ENCODE data around the gene LRRC10B.

Gene LRRC10B

GRCh38 chr11:61510166-61510919 lies 1.8 kb downstream of the LRRC10B start:
- no peak for DNase-seq

DNA sequence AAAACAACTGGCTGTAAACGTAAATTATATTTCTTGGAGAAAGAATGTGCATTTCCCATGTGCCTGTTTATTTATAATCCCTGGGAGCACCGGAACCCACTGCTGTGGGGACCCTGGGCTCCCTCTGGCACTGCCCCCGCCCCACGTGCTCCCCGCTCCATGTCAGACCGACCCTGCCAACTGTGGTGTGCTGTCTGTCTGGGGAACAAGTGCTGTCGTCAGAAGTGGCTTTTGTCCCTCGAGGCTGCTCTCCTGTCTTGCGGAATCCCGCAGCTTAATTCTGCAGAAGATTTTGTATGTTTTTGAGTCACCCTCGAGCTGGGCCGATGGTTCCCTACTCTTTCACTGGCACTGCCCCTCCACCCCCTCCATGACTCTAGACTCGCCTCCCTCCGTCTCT lies 2.4 kb downstream of the LRRC10B start:
- no peak for DNase-seq

GRCh38 chr11:61511383-61511782 lies 2.8 kb downstream of the LRRC10B start:
- DNase-seq: no peak

GRCh38 chr11:61512435-61512834 lies 3.9 kb downstream of the LRRC10B start:
- no peak for DNase-seq

DNA sequence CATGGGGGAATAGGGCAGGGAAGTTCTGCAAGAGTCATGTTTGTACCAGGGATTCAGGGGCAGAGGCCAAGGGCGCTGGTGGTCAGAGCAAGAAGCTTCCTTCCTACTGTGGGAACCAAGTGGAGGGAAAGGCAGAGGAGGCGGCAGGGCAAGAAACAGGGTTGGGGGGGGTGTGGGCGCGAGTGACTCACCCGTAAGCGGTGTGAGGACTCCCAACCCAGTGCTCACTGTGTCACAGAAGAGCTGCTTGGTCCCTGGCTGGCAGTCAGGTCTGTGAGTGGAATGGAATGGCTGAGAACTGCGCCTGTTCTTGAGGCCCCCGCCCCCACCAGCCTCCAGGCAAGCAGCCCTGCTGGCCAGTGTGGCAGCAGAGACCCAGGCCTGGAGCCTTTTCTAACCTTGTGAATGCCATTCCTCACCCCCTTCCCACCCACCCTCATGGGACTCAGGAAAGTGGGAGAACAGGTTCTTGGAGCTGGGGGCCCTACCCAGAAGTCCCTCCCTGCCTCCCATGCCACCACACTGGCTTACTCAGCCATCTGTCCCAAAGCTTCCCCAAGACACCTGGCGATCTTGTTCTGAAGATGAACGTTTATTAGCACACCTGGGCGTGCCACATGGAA lies 4.7 kb downstream of the LRRC10B start:
- DNase-seq: no peak

DNA sequence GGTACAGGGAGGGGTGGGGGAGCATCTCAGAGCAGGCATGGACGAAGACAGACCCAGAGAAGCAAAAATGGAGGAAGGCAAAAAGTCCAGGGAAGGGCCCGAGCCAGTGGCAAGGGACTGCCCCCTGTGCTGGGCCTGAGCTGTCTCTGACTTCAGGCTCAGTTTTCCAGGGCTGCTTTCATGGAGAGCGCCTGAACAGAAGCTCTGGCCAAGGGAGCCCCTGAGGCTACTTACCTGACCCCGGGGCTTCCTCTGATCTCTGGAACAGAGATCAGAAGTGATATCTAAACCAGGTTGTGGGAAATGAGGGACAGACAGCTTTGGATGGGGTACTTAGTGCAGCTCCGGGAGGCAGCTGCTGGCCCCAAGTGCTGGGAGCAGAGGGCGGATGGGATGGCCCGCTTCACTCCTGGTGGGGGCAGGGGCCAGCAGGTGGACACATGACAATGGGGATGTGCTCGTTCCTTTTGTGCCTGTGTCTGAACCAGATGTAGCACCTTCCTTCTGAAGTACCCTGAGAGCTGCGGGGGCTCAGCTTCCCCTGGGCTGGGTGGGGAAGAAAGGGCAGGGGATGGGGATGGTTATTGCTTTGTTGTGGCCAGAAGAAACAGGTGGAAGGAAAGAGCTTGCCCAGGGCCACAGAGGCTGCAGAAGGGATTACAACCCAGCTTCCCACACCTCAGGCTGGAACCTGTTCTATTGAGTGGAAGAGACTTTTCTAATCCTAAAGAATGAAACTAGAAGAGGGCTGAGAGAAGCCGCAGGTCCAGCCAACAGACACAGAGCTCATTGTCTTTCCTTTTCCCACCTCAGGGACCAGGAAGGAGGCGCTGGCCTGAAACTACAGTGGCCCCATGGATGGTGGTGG lies 5.7 kb downstream of the LRRC10B start:
- DNase-seq: no peak

DNA sequence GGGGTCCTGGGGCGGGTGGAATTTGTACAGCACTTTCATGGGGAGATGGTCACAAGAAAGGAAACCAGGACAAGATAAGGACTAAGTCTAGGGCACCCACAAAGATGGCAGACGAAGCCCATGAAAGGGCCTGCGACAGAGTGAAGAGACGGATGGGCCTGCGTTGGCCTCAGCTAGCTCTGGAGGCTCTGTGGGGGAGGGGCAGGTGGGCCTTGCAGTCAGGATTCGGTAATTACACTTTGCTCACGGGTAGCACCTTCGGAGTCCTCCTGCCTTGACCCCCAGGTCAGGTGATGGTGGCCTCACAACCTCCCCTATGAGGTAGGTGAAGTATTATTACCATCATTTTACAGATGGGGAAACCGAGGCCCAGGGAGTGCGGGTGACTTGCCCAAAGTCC lies 7.1 kb downstream of the LRRC10B start:
- DNase-seq: no peak

DNA sequence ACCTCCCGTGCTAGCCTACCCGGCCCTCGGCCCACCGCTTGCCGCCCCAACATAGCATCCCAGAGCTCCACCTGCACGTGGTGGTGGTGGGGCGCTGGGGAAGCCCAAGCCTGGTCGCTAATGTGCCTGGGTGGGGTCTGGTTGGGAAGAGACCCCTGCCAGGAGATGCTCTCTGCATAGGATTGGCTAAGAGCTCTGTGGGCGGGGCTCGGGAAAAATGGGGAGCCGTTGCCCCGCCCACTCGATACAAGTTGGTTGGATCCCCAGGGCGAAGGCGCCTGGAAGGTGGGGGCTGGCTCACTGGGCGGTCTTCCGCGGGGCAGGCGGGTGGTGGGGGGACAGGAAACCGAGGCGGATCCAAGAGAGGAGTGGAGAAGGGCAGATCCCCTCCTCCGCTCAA lies 7.6 kb downstream of the LRRC10B start:
- no peak for DNase-seq

DNA sequence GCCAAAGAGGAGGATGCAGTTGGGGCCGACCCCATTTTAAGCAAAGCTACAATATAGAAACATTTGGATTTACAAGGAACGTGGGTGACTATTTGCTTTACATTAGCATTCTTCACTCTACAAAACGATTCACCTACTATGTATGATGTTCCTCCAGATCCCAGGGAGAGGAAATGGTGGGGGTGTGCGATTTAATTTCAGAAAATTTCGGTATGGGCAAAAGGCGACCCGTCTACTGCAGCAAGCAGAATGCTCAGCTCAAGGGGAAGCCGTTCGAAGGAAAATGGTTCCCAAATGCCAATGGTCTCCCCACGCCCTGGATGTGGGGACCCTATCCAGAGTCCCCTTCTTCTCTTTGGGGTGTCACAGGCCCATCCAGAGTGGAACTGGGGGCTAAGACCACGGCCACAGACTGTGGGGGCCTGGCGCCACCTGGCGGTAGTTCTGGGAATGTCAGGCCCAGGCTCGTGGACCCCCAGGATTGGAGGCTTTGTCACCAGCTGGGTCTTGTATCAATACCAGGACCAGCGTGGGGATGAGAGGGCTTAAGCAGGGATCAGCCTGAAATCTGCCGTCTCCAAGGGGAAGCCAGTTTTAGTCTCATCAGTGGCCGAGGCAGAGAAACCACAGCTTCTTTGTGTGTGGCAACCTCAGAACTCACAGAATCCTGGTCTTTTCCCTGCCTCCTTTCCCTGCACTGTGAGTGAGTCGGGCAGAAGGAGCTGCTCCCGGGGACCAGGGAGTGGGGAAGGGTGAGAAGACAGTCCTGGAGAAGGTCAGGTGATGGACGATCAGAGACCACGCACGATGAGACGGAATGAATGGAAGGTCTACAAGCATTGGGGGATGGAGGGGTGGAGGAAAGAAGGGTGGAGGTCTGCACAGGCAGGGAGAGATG lies 8.4 kb downstream of the LRRC10B start:
- no peak for DNase-seq

DNA sequence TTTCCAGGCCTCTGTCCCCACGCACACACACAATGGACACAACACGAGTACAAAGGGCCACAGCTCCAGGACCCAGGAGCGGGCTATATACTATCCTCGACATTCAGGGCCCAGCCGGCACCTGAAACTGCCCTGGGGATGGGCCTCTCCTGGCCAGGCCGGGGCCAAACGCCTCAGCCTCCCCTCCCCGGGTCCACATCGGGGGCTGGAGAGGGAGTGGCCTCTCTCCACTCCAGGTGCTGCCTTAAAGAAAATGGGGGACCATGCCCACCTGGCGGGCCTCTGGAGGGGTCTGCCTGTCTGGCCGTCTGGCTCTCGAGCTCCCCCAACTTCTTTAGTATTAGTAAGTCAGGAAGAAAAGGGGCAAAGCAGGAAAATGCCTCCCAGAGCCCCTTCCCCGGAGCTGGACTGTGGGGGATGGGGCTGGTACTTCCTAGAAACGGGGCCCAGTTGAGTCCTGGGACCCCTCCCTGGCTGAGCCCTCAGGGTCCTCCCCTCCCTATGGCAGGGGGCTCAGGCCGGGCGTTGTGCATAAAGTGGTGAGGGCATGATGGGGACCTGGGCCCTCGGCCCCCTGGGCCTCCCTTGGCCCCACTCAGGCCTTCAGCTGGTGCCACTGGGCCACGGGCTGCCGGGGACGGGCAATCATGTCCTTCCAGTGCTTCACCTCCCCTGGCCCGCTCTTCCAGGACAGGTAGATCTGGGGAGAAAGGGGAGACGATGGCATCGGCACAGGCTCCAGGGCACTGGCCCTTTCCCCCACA lies 9.7 kb downstream of the LRRC10B start:
- DNase-seq: no peak

DNA sequence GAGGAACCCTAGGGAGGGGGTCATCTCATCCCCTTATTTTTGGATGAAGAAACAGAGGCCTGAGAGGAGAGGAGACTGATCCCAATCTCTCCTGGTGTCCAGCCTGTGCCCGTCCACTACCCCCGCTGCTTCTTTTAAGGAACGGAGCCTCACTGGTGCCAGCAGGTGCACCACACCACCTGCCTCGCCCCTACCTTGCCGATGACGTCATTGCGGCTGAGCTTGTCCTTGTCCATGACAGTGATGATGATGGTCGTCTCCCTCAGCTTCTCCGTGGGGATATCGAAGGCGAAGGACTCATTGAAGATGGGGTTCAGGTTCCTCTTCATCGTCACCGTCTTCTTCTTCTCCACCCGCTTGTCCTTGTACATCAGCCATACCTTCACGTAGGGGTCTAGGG lies 14.3 kb downstream of the LRRC10B start:
- no peak for DNase-seq

DNA sequence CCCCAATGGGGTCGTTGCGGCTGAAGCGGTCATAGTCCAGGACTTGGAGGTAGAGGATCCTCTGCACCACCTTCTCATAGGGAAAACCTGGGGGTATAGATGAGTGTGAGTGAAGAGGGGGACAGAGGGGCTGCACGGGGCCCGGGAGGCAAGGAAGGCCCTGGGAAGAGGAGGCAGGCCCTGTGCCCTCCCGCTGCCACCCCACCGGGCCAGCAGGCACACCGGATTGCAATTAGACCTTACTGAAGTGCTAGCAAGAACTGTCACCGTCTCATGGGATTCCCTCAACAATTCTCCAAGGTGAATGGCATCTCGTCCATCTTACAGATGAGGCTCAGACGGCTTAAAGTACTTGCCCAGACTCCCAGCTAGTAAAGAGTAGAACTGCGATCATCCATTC lies 15.9 kb downstream of the LRRC10B start:
- DNase-seq: no peak

DNA sequence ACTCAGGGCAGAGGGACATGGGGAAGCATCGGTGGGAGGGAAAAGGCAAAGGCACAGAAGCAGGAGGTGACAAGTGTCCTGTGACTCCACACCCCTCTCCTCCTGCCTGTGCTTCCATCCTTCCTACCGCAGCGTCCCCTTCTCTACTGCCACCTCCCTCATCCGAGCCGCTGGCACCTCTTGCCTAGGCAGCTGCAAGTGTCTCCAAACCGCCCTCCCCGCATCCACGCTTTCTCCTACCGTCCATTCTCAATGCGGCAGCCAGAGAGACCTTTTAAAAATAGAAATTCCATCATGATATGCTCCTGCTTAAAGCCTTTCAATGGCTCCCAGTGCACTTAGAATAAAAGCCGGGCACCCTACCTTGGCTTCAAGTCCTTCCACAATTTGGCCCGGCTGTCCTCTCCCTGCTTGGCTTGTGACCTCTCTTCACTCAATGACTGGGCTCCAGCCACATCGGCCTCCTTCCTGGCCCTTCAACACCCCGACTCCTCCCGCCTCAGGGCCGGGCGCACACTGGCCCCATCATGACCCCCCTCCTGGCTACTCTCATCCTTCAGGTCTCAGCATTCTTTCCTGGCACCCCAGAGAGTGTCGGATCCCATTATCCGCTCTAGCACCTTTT lies 16.5 kb downstream of the LRRC10B start:
- no peak for DNase-seq

DNA sequence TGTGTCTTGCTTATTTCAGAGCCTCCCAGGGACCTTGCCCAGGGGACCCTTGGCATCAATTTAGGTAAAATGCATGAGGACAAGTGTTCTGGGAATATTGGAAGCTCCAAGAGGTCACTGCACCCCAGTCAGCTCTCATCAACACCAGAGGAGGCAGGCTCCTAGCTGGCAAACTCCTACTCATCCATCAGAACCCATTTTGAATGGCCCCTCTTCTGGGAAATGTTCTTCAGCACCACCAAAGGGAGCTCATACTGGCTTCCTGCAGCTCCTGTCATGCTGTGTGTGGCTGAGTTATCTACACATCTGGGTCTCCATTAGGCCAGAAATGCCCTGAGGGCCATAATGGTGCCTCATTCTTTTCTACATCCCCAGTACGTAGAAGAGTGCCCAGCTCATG lies 17.7 kb downstream of the LRRC10B start:
- DNase-seq: no peak

GRCh38 chr11:61526956-61527731 lies 18.6 kb downstream of the LRRC10B start:
- no peak for DNase-seq

- no peak for DNase-seq
Measured at GRCh38 chr11:61528114-61528513, 19.6 kb downstream of the LRRC10B start.

DNA sequence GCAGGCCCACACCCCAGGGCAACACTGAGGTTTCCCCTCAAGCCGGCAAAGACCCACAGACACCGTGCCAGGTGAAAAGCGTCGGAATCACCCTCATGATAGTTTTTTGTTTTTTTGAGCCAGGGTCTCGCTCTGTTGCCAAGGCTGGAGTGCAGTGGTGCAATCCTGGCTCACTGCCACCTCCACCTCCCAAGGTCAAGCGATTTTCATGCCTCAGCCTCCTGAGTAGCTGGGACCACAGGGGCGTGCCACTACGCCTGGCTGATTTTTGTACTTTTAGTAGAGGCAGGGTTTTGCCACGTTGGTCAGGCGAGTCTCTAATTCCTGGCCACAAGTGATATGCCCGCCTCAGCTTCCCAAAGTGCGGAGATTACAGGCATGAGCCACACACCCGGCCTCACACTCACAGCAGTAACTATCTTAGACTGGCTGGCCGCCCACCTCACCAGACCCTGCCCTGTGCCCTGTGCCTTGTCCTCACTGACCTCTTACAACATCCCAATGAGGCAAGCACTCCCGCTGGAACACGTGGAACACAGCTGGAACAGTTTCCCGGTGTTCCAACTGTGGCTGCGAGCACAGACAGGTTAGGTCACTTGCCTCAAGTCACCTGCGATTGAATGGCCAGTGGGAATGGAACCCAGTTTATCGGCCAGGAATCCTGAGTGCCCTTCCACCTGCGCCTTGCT lies 21.1 kb downstream of the LRRC10B start:
- peak; percentile 80 for DNase-seq

DNA sequence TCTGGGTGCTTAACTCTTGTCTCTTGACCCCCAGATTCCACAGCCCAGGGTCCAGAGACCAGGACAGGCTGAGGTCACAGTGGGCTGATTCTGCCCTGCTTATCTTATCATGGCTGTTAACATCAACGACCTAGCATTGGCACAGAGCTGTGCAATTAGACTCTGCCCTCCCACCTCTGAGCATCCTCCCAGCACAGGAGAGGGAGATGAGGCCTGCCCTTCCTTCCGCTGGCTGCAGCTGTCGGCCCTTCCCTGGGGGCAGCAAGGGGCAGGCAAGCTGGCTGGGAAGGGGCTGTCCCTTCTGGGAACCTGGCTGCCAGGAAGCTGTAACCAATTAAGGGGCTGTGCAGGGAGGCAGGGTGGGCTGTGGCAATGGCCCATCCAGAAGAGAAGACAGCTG lies 22.5 kb downstream of the LRRC10B start:
- no peak for DNase-seq

GRCh38 chr11:61532134-61533038 lies 23.8 kb downstream of the LRRC10B start:
- DNase-seq: peak; percentile 45

All from NCI-H2029 treated with DMSO at 0.1 percent for 48 hours (cell line).